ENCODE measurements around the gene AMELY. TPM values are rescaled to one million over a fixed set of nuclear protein-coding genes. Genes with fewer than 3 reads are reported as not detected.
A peak's percentile ranks its signal among the peaks of the same experiment; 100 is the strongest.
"Not testable (repeated sequence)": the region's sequence is repeated elsewhere in the genome, so short reads cannot be mapped to it uniquely, and the experiment has no call there.

The AMELY gene
- total and polyA plus RNA-seq, 5 experiments from 2014 or later: not detected

DNA sequence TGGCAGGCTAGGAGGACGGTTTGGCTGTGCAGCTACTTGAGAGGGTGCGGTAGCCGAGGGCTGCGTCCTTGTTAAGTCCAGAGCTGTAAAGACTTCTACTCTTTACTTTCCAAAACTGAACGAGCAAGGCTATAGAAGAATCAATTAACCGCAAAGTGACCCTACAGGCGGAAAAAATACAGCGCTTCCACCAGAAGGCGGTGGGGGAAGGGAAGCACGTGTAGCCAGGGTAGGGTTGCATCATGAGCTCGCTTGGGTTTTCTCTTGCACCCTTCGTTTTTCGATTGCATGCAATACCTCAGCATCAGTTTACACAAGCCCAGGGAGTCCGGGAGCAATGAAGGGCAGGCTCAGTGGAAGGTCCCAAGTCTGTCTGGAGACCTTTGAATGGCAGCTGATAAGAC is 2.4 kb downstream of the AMELY start:
- H3K9me3 Mint-ChIP-seq: peaks cover 0 to 9% (median 0%) of the 10 kb centered on the region in 9 donors
- no peaks in the 10 kb centered on the region for H3K36me3 Mint-ChIP-seq
- peak overlapping the region in 3 of 10 donors; percentile 26 to 68 (median 58) for H3K4me3 Mint-ChIP-seq
- H3K27me3 Mint-ChIP-seq: peaks cover 8 to 53% (median 35%) of the 10 kb centered on the region in 5 donors
- DNase-seq (no peak), ATAC-seq (no peak)
- H3K4me1 Mint-ChIP-seq: peaks cover 9 to 12% (median 10%) of the 10 kb centered on the region in 4 donors
- H3K27ac Mint-ChIP-seq: no peak overlapping the region
- POLR2A ChIA-PET: no interaction called here

DNA sequence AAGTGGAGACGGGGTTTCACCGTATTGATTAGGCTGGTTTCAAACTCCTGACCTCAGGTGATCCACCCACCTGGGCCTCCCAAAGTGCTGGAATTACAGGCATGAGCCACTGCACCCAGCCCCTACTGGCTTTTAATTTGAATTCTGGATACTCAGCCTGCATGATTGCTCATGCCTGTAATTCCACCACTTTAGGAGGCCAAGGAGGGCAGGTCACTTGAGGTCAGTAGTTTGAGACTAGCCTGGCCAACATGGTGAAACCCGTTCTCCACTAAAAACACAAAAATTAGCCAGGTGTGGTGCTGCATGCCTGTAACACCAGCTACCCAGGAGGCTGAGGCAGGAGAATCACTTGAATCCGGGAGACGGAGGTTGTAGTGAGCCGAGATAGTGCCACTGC is 3.5 kb downstream of the AMELY start:
- H3K4me3 Mint-ChIP-seq, H3K27ac Mint-ChIP-seq, H3K9me3 Mint-ChIP-seq, POLR2A ChIA-PET, H3K36me3 Mint-ChIP-seq, ATAC-seq, DNase-seq: not testable (repeated sequence)
- H3K27me3 Mint-ChIP-seq: peaks cover 5 to 47% (median 33%) of the 10 kb centered on the region in 5 donors
- H3K4me1 Mint-ChIP-seq: peaks cover 9 to 12% (median 10%) of the 10 kb centered on the region in 4 donors

DNA sequence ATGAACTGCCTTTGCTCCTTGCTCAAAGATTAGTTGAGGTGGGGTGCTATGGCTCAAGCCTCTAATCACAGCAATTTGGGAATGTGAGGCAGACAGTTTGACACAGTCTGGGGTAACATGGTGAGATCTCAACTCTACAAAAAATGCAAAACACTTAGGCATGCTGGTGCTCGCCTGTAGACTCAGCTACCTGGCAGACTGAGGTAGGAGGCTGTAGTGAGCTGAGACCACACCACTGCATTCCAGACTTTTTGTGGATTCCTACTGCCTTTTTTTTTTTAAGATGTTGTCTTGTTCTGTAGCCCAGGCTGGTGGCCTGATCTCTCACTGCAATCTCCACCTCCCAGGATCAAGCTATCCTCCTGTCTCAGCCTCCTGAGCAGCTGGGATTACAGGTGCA is 4.0 kb downstream of the AMELY start:
- peaks cover 3 to 46% (median 30%) of the 10 kb centered on the region in 5 donors for H3K27me3 Mint-ChIP-seq

DNA sequence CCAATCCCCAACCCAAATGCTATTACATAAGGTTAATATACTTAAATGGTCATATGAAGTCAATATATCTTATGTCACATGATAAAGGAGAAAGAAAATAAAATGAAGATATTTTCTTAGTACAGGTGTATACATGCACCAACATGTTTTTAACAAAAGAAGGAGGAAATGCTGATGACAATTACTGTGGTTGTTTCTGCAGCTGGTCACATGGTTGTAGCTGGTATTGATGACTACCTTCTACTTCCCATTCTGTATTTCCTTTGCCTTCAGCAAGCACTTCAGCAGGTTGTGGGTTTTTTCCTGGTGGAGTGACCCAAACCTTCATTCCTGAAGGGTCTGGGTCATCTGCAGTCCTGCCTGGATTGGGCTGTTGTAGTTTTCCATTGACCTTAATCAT is 9.4 kb downstream of the AMELY start:
- not testable (repeated sequence) for ATAC-seq, H3K27ac Mint-ChIP-seq

More for the DNA sequence above, 4.0 kb downstream of the AMELY start:
- H3K4me1 Mint-ChIP-seq: peaks cover 9 to 12% (median 10%) of the 10 kb centered on the region in 4 donors
- DNase-seq (no peak), ATAC-seq (no peak)
- H3K4me3 Mint-ChIP-seq: no peak overlapping the region
- H3K36me3 Mint-ChIP-seq: no peaks in the 10 kb centered on the region
- POLR2A ChIA-PET: no interaction called here
- peaks cover 0 to 9% (median 0%) of the 10 kb centered on the region in 9 donors for H3K9me3 Mint-ChIP-seq
- no peak overlapping the region for H3K27ac Mint-ChIP-seq

DNA sequence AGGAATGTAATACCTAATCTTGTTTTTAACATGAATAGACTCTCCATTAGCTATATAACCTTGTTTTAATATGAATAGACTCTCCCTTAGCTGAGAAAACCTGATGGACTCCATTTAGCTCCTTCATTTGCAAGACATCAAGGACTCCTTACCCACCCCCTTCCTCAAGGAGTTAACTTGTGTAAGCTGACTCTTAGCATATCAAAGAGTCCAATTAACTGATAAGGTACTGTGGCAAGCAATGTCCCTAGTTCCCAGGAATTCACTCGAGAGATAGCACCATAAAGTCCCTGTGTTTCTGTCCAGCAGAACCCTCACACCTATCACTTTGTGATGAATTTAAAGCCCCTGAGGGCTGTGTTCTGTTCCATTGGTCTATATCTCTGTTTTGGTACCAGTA is 16.3 kb downstream of the AMELY start:
- peaks cover 0 to 2% (median 0%) of the 10 kb centered on the region in 4 donors for H3K4me1 Mint-ChIP-seq
- H3K27me3 Mint-ChIP-seq: peaks cover 0 to 18% (median 0%) of the 10 kb centered on the region in 5 donors
- ATAC-seq: no peak
- H3K36me3 Mint-ChIP-seq: no peaks in the 10 kb centered on the region
- POLR2A ChIA-PET: no interaction called here
- DNase-seq: no peak
- no peak overlapping the region for H3K27ac Mint-ChIP-seq
- no peaks in the 10 kb centered on the region for H3K9me3 Mint-ChIP-seq
- H3K4me3 Mint-ChIP-seq: no peak overlapping the region

More for the DNA sequence above, 9.4 kb downstream of the AMELY start:
- H3K4me3 Mint-ChIP-seq, POLR2A ChIA-PET, H3K9me3 Mint-ChIP-seq, H3K36me3 Mint-ChIP-seq, H3K4me1 Mint-ChIP-seq, DNase-seq: not testable (repeated sequence)
- H3K27me3 Mint-ChIP-seq: peaks cover 0 to 27% (median 0%) of the 10 kb centered on the region in 5 donors

DNA sequence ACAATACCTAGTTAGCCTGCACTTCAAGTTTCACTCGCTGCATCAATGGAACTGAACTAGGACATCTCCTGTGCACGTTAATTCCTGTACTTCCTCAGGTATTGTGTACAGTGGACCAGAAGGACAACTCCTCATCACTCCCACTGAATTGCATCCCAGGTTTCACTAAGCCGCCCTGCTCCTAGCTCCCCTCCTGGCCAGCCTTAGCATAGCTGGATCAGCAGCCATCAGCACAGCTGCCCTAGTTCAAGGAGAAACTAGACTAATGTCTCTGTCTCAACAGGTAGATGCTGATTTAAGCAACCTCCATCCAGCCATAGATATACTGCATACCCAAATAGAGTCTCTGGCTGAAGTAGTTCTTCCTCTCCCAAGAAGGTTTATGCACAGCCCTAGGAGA is 17.1 kb downstream of the AMELY start:
- no peak for DNase-seq
- H3K4me1 Mint-ChIP-seq: peaks cover 0 to 2% (median 0%) of the 10 kb centered on the region in 4 donors
- no peak overlapping the region for H3K27ac Mint-ChIP-seq
- H3K9me3 Mint-ChIP-seq: no peaks in the 10 kb centered on the region
- peaks cover 0 to 18% (median 0%) of the 10 kb centered on the region in 5 donors for H3K27me3 Mint-ChIP-seq
- POLR2A ChIA-PET: no interaction called here
- H3K4me3 Mint-ChIP-seq: no peak overlapping the region
- no peaks in the 10 kb centered on the region for H3K36me3 Mint-ChIP-seq
- no peak for ATAC-seq

DNA sequence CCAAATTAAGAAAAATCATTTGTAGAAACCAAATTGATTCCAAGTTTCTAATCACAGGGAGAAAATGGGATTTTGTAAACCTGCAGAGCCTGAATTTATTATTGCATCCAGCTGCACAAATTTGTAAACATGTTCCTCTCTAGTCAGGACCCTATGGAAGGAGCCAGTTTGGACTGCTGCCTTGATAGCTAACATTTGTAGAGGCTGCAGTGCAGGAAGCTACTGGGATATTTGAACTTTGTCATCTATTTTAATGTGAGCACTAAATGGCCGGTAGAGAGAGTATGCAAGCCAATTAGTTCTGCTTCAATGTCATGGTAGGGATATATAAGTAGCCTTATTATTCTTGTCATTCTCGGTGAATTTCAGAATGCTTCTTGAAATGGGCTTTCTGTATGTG is 62.2 kb downstream of the AMELY start:
- Mint-ChIP-seq H3K9me3 (peaks cover 0 to 8% (median 0%) of the 10 kb centered on the region in 9 donors), H3K27ac (no peak overlapping the region), H3K4me3 (no peak overlapping the region), H3K36me3 (peaks cover 0 to 2% (median 0%) of the 10 kb centered on the region in 3 donors), H3K4me1 (no peaks in the 10 kb centered on the region), H3K27me3 (peaks cover 0 to 11% (median 5%) of the 10 kb centered on the region in 5 donors)
- DNase-seq (no peak), ATAC-seq (no peak)
- POLR2A ChIA-PET: no interaction called here

DNA sequence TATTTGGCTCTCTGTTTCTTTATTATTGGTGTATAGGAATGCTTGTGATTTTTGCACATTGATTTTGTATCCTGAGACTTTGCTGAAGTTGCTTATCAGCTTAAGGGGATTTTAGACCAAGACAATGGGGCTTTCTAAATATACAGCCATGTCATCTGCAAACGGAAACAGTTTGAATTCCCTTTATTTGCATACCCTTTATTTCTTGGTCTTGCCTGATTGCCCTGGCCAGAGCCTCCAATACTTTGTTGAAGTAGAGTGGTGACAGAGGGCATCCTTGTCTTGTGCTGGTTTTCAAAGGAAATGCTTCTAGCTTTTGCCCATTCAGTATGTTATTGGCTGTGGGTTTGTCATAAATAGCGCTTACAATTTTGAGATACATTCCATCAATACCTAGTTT is 68.9 kb downstream of the AMELY start:
- DNase-seq, ATAC-seq, H3K4me1 Mint-ChIP-seq, H3K4me3 Mint-ChIP-seq, H3K27me3 Mint-ChIP-seq, H3K36me3 Mint-ChIP-seq, POLR2A ChIA-PET, H3K27ac Mint-ChIP-seq: not testable (repeated sequence)
- H3K9me3 Mint-ChIP-seq: peaks cover 0 to 12% (median 0%) of the 10 kb centered on the region in 9 donors

Other genes with a start within 250 kb of the AMELY start
- gene TBL1Y, start 1.1 kb downstream of the AMELY start, total RNA-seq: not detected
- not detected for gene TBL1Y, start 1.1 kb downstream of the AMELY start, polyA plus RNA-seq